ENCODE results near the gene E2F4.
A peak's percentile ranks its signal among the peaks of the same experiment; 100 is the strongest.

E2F4 gene

DNA sequence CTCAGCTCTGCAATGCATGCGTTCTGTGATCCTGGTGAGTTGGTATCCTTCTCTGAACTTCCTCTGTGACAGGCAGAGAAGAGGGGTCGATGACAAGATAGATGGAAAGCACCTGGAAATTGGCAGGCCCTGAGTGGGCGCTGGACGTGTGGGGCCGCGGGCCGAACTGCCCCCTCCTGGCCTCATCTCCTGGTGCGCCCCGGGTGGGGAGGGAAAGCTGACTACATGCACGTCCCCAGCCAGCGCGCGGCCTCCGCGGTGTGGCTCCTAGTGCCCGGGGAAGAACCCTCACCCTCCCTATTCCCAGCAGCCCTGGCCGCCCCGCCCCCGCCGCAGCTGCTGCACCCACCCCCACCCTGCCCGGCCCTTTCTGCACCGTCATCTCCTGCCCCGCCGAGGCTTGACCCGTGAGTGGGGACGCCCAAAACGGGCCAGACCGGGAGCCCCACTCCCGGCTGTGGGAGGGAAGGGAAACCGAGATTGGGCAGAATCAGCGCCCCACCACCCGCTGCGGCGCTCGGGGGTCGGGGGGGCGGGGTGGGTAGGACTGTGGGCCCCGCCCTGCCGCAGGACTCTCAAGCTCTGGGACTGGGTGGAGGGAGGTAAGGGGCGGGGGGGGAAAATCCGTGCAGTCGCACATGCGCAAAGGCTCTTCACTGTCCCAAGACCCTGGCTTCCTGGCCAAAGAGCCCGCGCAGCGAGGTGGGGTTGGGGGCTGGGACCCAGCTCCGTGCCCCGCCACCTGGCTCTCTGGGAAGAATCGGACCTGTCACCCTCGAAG, 21.6 kb upstream of the E2F4 start, which contains the start of gene NOL3:
NOL3 (plus strand) TSS at position 371 of the 781 bp plus-strand sequence.
- peak; percentile 72 for DNase-seq (ENCODE audit: low read depth)
- TF ChIP-seq, protein P1, sequence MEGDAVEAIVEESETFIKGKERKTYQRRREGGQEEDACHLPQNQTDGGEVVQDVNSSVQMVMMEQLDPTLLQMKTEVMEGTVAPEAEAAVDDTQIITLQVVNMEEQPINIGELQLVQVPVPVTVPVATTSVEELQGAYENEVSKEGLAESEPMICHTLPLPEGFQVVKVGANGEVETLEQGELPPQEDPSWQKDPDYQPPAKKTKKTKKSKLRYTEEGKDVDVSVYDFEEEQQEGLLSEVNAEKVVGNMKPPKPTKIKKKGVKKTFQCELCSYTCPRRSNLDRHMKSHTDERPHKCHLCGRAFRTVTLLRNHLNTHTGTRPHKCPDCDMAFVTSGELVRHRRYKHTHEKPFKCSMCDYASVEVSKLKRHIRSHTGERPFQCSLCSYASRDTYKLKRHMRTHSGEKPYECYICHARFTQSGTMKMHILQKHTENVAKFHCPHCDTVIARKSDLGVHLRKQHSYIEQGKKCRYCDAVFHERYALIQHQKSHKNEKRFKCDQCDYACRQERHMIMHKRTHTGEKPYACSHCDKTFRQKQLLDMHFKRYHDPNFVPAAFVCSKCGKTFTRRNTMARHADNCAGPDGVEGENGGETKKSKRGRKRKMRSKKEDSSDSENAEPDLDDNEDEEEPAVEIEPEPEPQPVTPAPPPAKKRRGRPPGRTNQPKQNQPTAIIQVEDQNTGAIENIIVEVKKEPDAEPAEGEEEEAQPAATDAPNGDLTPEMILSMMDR (conservative IDR thresholded peaks at IDR 0.05; ENCODE audit: control insufficient read depth, insufficient read depth, low read depth, low read length): no peak
- H3K4me3 ChIP-seq (ENCODE audit: control insufficient read depth, low read depth, low read length): peak within 1 kb of the TSS; percentile 49

DNA sequence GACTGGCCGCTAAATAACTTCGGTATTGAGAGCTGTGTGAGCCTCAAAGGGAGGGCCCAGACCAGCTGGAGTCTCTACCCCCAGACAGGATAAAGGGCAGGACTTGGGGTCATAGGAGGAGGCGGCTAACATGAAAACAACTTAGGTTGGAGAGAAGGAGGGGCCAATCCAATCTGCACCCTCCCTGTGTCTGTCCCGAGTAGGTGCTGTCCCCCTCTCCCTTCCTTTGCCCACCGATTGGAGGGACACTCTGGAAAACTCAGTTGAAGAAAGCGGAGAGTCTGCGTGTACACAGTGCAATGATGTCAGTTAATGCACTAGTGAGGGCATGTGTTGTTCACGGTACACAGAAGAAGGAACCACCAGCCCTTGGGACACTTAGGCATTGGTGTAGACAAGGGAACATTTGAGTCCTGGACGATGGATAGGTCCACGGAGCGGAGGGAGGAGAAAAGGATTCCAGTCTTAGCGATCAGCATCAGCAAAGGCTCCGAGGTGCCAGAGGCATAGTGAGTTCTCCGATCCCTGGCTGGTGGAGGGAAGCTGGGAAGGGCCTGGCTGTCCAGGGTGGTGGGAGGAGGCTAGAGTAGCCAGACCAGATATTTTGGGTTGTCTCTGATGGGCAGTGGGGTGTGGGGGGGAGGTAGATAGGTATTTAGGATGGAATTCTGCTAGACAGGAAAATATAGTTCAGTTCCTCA, 20.9 kb upstream of the E2F4 start:
- DNase-seq (ENCODE audit: low read depth): peak; percentile 48
- TF ChIP-seq, protein P1 (conservative IDR thresholded peaks at IDR 0.05; ENCODE audit: control insufficient read depth, insufficient read depth, low read depth, low read length): no peak
- peak overlapping the region; percentile 49 for H3K4me3 ChIP-seq (ENCODE audit: control insufficient read depth, low read depth, low read length)

DNA sequence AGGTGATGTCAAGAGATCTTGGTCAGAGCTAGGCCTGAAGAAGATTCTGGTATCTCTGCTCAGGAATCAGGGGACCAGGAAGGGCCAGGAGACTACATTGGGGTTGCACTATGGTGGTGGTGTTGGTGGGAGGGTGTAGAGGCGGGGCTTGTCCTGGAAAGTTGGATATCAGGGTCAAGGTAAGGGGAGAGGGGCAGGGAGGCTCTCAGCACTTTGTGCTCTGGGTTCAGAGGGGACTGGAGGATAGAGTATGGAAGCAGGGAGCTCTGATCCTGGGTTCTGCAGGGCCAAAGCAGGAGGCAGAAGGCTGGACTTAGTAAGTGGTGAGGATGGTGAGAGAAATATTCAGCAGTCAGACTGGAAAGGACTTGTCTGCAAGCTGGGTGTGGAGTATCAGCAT, 18.6 kb upstream of the E2F4 start:
- H3K4me3 ChIP-seq (ENCODE audit: control insufficient read depth, low read depth, low read length): peak overlapping the region; percentile 50

DNA sequence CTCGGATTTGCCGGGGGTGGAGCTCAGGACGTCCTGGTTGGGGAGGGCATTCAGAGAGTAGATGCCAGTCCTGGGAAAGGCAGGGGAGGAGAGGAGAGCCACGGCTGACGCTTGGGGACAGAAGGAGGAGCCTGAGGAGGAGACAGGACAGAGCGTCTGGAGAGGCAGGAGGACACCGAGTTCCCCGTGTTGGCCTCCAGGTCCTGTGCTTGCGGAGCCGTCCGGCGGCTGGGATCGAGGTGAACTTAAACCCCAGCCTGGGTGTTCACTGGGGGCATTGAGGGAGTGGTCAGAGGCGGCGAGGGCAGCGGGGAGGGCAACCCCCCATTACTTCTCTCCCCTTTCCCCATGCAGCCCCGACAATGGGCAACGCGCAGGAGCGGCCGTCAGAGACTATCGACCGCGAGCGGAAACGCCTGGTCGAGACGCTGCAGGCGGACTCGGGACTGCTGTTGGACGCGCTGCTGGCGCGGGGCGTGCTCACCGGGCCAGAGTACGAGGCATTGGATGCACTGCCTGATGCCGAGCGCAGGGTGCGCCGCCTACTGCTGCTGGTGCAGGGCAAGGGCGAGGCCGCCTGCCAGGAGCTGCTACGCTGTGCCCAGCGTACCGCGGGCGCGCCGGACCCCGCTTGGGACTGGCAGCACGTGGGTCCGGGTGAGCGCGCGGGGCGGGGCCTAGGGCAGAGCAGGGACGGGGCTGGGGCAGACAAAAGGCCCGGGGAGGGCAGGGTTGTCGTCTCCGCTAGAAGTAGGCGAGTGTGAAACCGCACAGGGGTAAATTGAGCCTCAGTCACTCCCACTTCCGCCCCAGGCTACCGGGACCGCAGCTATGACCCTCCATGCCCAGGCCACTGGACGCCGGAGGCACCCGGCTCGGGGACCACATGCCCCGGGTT, 17.9 kb upstream of the E2F4 start:
- peak; percentile 77 for DNase-seq (ENCODE audit: low read depth)
- H3K4me3 ChIP-seq (ENCODE audit: control insufficient read depth, low read depth, low read length): peak overlapping the region; percentile 50
- TF ChIP-seq, protein P1 (conservative IDR thresholded peaks at IDR 0.05; ENCODE audit: control insufficient read depth, insufficient read depth, low read depth, low read length): no peak

More for the DNA sequence above, 18.6 kb upstream of the E2F4 start:
- TF ChIP-seq, protein P1 (conservative IDR thresholded peaks at IDR 0.05; ENCODE audit: control insufficient read depth, insufficient read depth, low read depth, low read length): no peak
- no peak for DNase-seq (ENCODE audit: low read depth)

DNA sequence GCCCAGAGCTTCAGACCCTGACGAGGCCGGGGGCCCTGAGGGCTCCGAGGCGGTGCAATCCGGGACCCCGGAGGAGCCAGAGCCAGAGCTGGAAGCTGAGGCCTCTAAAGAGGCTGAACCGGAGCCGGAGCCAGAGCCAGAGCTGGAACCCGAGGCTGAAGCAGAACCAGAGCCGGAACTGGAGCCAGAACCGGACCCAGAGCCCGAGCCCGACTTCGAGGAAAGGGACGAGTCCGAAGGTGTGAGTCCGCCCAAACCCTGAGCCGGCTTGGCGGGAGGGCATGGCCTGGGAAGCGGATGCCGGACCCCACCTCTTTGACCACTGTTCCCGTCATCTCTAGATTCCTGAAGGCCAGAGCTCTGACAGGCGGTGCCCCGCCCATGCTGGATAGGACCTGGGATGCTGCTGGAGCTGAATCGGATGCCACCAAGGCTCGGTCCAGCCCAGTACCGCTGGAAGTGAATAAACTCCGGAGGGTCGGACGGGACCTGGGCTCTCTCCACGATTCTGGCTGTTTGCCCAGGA, 17.2 kb upstream of the E2F4 start:
- DNase-seq (ENCODE audit: low read depth): no peak
- TF ChIP-seq, protein P1 (conservative IDR thresholded peaks at IDR 0.05; ENCODE audit: control insufficient read depth, insufficient read depth, low read depth, low read length): no peak
- peak overlapping the region; percentile 50 for H3K4me3 ChIP-seq (ENCODE audit: control insufficient read depth, low read depth, low read length)

DNA sequence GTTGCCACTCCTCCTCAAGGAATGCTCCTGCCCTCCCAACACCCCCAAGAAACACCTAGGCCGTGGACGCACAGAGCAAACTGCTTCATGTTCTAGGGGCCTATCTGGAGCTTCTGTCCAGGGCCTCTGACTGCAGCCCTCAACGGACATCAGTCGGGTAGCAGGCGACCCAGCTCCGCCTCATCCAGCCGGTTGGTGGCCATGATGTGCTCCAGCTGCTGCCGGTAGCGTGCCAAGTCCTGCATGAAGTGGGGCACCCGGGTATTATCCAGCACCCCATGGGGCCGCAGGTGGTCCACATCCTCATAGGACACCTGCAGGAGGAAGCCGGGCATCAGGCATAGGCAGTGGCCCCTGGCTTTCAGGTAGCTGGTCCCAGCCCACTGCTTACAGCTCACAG, 15.3 kb upstream of the E2F4 start:
- H3K4me3 ChIP-seq (ENCODE audit: control insufficient read depth, low read depth, low read length): no peak overlapping the region
- no peak for DNase-seq (ENCODE audit: low read depth)
- TF ChIP-seq, protein P1 (conservative IDR thresholded peaks at IDR 0.05; ENCODE audit: control insufficient read depth, insufficient read depth, low read depth, low read length): no peak

Measured in fibroblast of mammary gland (primary cell).